ENCODE data around the gene PCBP2.

PCBP2 gene

GRCh38 chr12:53495903-53496751 is 44.2 kb downstream of the PCBP2 start:
- no peak overlapping the region for H3K27ac ChIP-seq (ENCODE audit: low read depth, low read length)
- no peak overlapping the region for H3K4me3 ChIP-seq (ENCODE audit: low read length)
- H2BK120ac ChIP-seq (ENCODE audit: low read depth, low read length): no peak overlapping the region
- H4K5ac ChIP-seq (ENCODE audit: low read length): no peak overlapping the region
- H2BK5ac ChIP-seq (ENCODE audit: low read length): peak overlapping the region; percentile 37
- peak overlapping the region; percentile 62 for H3K56ac ChIP-seq (ENCODE audit: low read length)
- peak; percentile 89 for DNase-seq
- H3K4me1 ChIP-seq (ENCODE audit: control insufficient read depth, low read depth, low read length): peaks cover 21% of the 10 kb centered on the region
- H3K79me2 ChIP-seq (ENCODE audit: control insufficient read depth, insufficient read depth, low read length): no peaks in the 10 kb centered on the region
- H3K4me2 ChIP-seq (ENCODE audit: low read length): no peak overlapping the region
- H2AK5ac ChIP-seq (ENCODE audit: low read length): no peak overlapping the region
- no peaks in the 10 kb centered on the region for H3K79me1 ChIP-seq (ENCODE audit: low read length)
- H3K9ac ChIP-seq (ENCODE audit: low read length): peak overlapping the region; percentile 50
- H4K8ac ChIP-seq (ENCODE audit: low read depth, low read length): no peak overlapping the region
- no peak overlapping the region for H3K4ac ChIP-seq (ENCODE audit: low read depth, low read length)
- no peaks in the 10 kb centered on the region for H3K27me3 ChIP-seq (ENCODE audit: insufficient read depth, low read length, poor library complexity)
- no peak overlapping the region for H3K18ac ChIP-seq (ENCODE audit: low read length)
- no peaks in the 10 kb centered on the region for H3K36me3 ChIP-seq (ENCODE audit: control insufficient read depth, insufficient read depth, low read length)
- WGBS (ENCODE audit: extremely low coverage, insufficient coverage, low lambda C conversion rate): no CpG with 5 or more reads among the region's 5 CpGs
- H3K23ac ChIP-seq (ENCODE audit: low read length): no peak overlapping the region
- H2BK15ac ChIP-seq (replicated peaks; ENCODE audit: low read depth): no peak overlapping the region

GRCh38 chr12:53496752-53497032 is 44.8 kb downstream of the PCBP2 start:
- no CpG with 5 or more reads among the region's 1 CpG for WGBS (ENCODE audit: extremely low coverage, insufficient coverage, low lambda C conversion rate)
- Histone ChIP-seq H2BK5ac (ENCODE audit: low read length) (no peak overlapping the region), H3K4me3 (ENCODE audit: low read length) (no peak overlapping the region), H2BK120ac (ENCODE audit: low read depth, low read length) (no peak overlapping the region), H2BK15ac (replicated peaks; ENCODE audit: low read depth) (no peak overlapping the region), H2AK5ac (ENCODE audit: low read length) (no peak overlapping the region), H3K56ac (ENCODE audit: low read length) (no peak overlapping the region), H3K27me3 (ENCODE audit: insufficient read depth, low read length, poor library complexity) (no peaks in the 10 kb centered on the region), H3K18ac (ENCODE audit: low read length) (no peak overlapping the region), H3K36me3 (ENCODE audit: control insufficient read depth, insufficient read depth, low read length) (no peaks in the 10 kb centered on the region), H3K27ac (ENCODE audit: low read depth, low read length) (no peak overlapping the region), H3K23ac (ENCODE audit: low read length) (no peak overlapping the region), H3K79me1 (ENCODE audit: low read length) (peaks cover 2% of the 10 kb centered on the region), H4K5ac (ENCODE audit: low read length) (no peak overlapping the region), H3K4me2 (ENCODE audit: low read length) (no peak overlapping the region), H3K9ac (ENCODE audit: low read length) (no peak overlapping the region), H3K79me2 (ENCODE audit: control insufficient read depth, insufficient read depth, low read length) (peaks cover 2% of the 10 kb centered on the region), H4K8ac (ENCODE audit: low read depth, low read length) (no peak overlapping the region), H3K4ac (ENCODE audit: low read depth, low read length) (no peak overlapping the region), H3K4me1 (ENCODE audit: control insufficient read depth, low read depth, low read length) (peaks cover 24% of the 10 kb centered on the region)
- no peak for DNase-seq

- Histone ChIP-seq H3K4ac (ENCODE audit: low read depth, low read length) (no peak overlapping the region), H3K79me2 (ENCODE audit: control insufficient read depth, insufficient read depth, low read length) (peaks cover 7% of the 10 kb centered on the region), H3K27me3 (ENCODE audit: insufficient read depth, low read length, poor library complexity) (no peaks in the 10 kb centered on the region), H2BK120ac (ENCODE audit: low read depth, low read length) (no peak overlapping the region), H3K23ac (ENCODE audit: low read length) (no peak overlapping the region), H4K8ac (ENCODE audit: low read depth, low read length) (no peak overlapping the region), H3K18ac (ENCODE audit: low read length) (no peak overlapping the region), H3K4me2 (ENCODE audit: low read length) (no peak overlapping the region), H3K4me3 (ENCODE audit: low read length) (no peak overlapping the region), H3K27ac (ENCODE audit: low read depth, low read length) (no peak overlapping the region), H3K56ac (ENCODE audit: low read length) (no peak overlapping the region), H3K79me1 (ENCODE audit: low read length) (peaks cover 7% of the 10 kb centered on the region), H3K36me3 (ENCODE audit: control insufficient read depth, insufficient read depth, low read length) (no peaks in the 10 kb centered on the region), H2BK15ac (replicated peaks; ENCODE audit: low read depth) (no peak overlapping the region), H2AK5ac (ENCODE audit: low read length) (no peak overlapping the region), H3K4me1 (ENCODE audit: control insufficient read depth, low read depth, low read length) (peaks cover 25% of the 10 kb centered on the region), H4K5ac (ENCODE audit: low read length) (no peak overlapping the region), H2BK5ac (ENCODE audit: low read length) (no peak overlapping the region), H3K9ac (ENCODE audit: low read length) (no peak overlapping the region)
- no peak for DNase-seq
- WGBS (ENCODE audit: extremely low coverage, insufficient coverage, low lambda C conversion rate): no CpG with 5 or more reads among the region's 3 CpGs
These were observed 45.6 kb downstream of the PCBP2 start for GRCh38 chr12:53497461-53497860.

- H3K4me3 ChIP-seq (ENCODE audit: low read length): no peak overlapping the region
- peaks cover 25% of the 10 kb centered on the region for H3K4me1 ChIP-seq (ENCODE audit: control insufficient read depth, low read depth, low read length)
- no peak for DNase-seq
These were observed 46.3 kb downstream of the PCBP2 start for GRCh38 chr12:53498235-53498630.

GRCh38 chr12:53499266-53500141 is 47.6 kb downstream of the PCBP2 start, which contains the start of gene MAP3K12:
TSS of gene MAP3K12 (minus strand) at chr12:53499458. CDS start at chr12:53487391, 12,067 bp downstream.
- Histone ChIP-seq H3K27me3 (ENCODE audit: insufficient read depth, low read length, poor library complexity) (no peaks in the 10 kb centered on the region), H3K23ac (ENCODE audit: low read length) (no peak within 1 kb of the TSS), H3K4me3 (ENCODE audit: low read length) (peak within 1 kb of the TSS; percentile 49), H3K4me1 (ENCODE audit: control insufficient read depth, low read depth, low read length) (peaks cover 14% of the 10 kb centered on the region), H3K79me2 (ENCODE audit: control insufficient read depth, insufficient read depth, low read length) (peaks cover 7% of the 10 kb centered on the region), H3K9ac (ENCODE audit: low read length) (peak within 1 kb of the TSS; percentile 66), H3K36me3 (ENCODE audit: control insufficient read depth, insufficient read depth, low read length) (no peaks in the 10 kb centered on the region), H3K79me1 (ENCODE audit: low read length) (peaks cover 9% of the 10 kb centered on the region), H2AK5ac (ENCODE audit: low read length) (no peak within 1 kb of the TSS), H3K56ac (ENCODE audit: low read length) (peak within 1 kb of the TSS; percentile 91), H4K5ac (ENCODE audit: low read length) (no peak within 1 kb of the TSS), H3K4ac (ENCODE audit: low read depth, low read length) (no peak within 1 kb of the TSS), H2BK120ac (ENCODE audit: low read depth, low read length) (no peak within 1 kb of the TSS), H2BK15ac (replicated peaks; ENCODE audit: low read depth) (no peak within 1 kb of the TSS), H2BK5ac (ENCODE audit: low read length) (no peak within 1 kb of the TSS), H4K8ac (ENCODE audit: low read depth, low read length) (no peak within 1 kb of the TSS), H3K27ac (ENCODE audit: low read depth, low read length) (peak within 1 kb of the TSS; percentile 5), H3K18ac (ENCODE audit: low read length) (peak within 1 kb of the TSS; percentile 15), H3K4me2 (ENCODE audit: low read length) (peak within 1 kb of the TSS; percentile 87)
- peak; percentile 77 for DNase-seq
- WGBS (ENCODE audit: extremely low coverage, insufficient coverage, low lambda C conversion rate): no CpG with 5 or more reads among the region's 51 CpGs

More at GRCh38 chr12:53498235-53498630, 46.3 kb downstream of the PCBP2 start:
- no peak overlapping the region for H3K4ac ChIP-seq (ENCODE audit: low read depth, low read length)
- no peak overlapping the region for H2BK5ac ChIP-seq (ENCODE audit: low read length)
- H2AK5ac ChIP-seq (ENCODE audit: low read length): no peak overlapping the region
- peaks cover 7% of the 10 kb centered on the region for H3K79me1 ChIP-seq (ENCODE audit: low read length)
- no peaks in the 10 kb centered on the region for H3K27me3 ChIP-seq (ENCODE audit: insufficient read depth, low read length, poor library complexity)
- no peak overlapping the region for H2BK15ac ChIP-seq (replicated peaks; ENCODE audit: low read depth)
- no peak overlapping the region for H2BK120ac ChIP-seq (ENCODE audit: low read depth, low read length)
- no peak overlapping the region for H4K5ac ChIP-seq (ENCODE audit: low read length)
- H3K56ac ChIP-seq (ENCODE audit: low read length): no peak overlapping the region
- no peak overlapping the region for H3K9ac ChIP-seq (ENCODE audit: low read length)
- H3K36me3 ChIP-seq (ENCODE audit: control insufficient read depth, insufficient read depth, low read length): no peaks in the 10 kb centered on the region
- no peak overlapping the region for H3K23ac ChIP-seq (ENCODE audit: low read length)
- WGBS (ENCODE audit: extremely low coverage, insufficient coverage, low lambda C conversion rate): no CpG with 5 or more reads among the region's 2 CpGs
- no peak overlapping the region for H3K4me2 ChIP-seq (ENCODE audit: low read length)
- no peak overlapping the region for H4K8ac ChIP-seq (ENCODE audit: low read depth, low read length)
- H3K18ac ChIP-seq (ENCODE audit: low read length): no peak overlapping the region
- no peak overlapping the region for H3K27ac ChIP-seq (ENCODE audit: low read depth, low read length)
- peaks cover 7% of the 10 kb centered on the region for H3K79me2 ChIP-seq (ENCODE audit: control insufficient read depth, insufficient read depth, low read length)

Data from mesendoderm (in vitro differentiated cells).